HEK293T (cell line): ENCODE results near the gene ASCC1.

ENCODE experiments used
- BHLHE40 ChIP-seq: fragments of 450-650 bp; IDR thresholded peaks from 2 replicates; pipeline ENCODE4 v1.6.1; 2016; ENCODE audit warnings: mild to moderate bottlenecking, moderate library complexity, borderline replicate concordance
- ELF4 ChIP-seq: fragments of 450-650 bp; IDR thresholded peaks from 2 replicates; pipeline ENCODE4 v1.6.1; 2017; ENCODE audit warnings: antibody characterized with exemption
- FOXA1 ChIP-seq: fragments of 450-650 bp; IDR thresholded peaks from 2 replicates; pipeline ENCODE4 v1.6.1; 2016; ENCODE audit warnings: mild to moderate bottlenecking
- FOXK2 ChIP-seq: fragments of 450-650 bp; IDR thresholded peaks from 2 replicates; pipeline ENCODE4 v1.6.1; 2016; ENCODE audit warnings: mild to moderate bottlenecking
- HDGF ChIP-seq: fragments of 450-650 bp; IDR thresholded peaks from 2 replicates; pipeline ENCODE4 v1.6.1; 2017; ENCODE audit warnings: antibody characterized with exemption, borderline replicate concordance
- LEF1 ChIP-seq: fragments of 450-650 bp; IDR thresholded peaks from 2 replicates; pipeline ENCODE4 v1.6.1; 2017; ENCODE audit warnings: mild to moderate bottlenecking, borderline replicate concordance
- SP1 ChIP-seq: fragments of 450-650 bp; IDR thresholded peaks from 2 replicates; pipeline ENCODE4 v1.6.1; 2017
- SUZ12 ChIP-seq: fragments of 450-650 bp; IDR thresholded peaks from 2 replicates; pipeline ENCODE4 v1.6.1; 2016; ENCODE audit warnings: mild to moderate bottlenecking
- ZNF384 ChIP-seq: fragments of 450-650 bp; IDR thresholded peaks from 2 replicates; pipeline ENCODE4 v1.6.1; 2016

DNA sequence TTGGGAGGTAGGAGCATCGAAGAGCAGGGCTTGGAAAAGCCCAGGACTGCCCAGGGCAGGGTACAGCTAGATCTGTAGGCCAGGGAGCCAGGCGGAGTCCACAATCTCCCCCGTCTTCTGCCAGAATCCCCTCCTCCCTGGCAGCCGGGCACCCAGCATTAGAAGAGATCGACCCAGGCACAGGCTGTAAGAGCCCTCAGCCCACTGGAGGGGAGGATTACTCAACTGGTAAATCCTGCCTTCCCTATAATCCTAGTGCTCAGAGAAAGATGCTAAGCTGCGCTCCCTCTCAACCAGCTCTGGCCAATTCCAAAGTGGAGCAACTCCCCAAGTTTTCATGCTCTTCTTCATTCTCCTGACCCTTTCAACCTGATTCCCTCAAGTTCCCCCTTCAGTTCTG, 130.9 kb downstream of the ASCC1 start:
- TF ChIP-seq SP1 (no peak), ZNF384 (no peak), HDGF (no peak), SUZ12 (no peak), ELF4 (no peak), LEF1 (no peak), FOXK2 (no peak), BHLHE40 (no peak), FOXA1 (no peak)
